Stimulated activated CD4-positive, alpha-beta T cell treated with anti-CD3 and anti-CD28 coated beads, Interleukin-15, amount 100 ng/mL, for 1 hour (primary cell): ENCODE results near the gene SERINC2.
"Not testable (repeated sequence)": the region's sequence is repeated elsewhere in the genome, so short reads cannot be mapped to it uniquely, and the experiment has no call there.

Source experiments
- DNase-seq, 2 donors: peaks; one replicate each; pipeline ENCODE4 v3.0.0-alpha.2; 2020; ENCODE audit warnings: low read depth in 1 of 2, low spot score in 1 of 2

The SERINC2 gene

DNA sequence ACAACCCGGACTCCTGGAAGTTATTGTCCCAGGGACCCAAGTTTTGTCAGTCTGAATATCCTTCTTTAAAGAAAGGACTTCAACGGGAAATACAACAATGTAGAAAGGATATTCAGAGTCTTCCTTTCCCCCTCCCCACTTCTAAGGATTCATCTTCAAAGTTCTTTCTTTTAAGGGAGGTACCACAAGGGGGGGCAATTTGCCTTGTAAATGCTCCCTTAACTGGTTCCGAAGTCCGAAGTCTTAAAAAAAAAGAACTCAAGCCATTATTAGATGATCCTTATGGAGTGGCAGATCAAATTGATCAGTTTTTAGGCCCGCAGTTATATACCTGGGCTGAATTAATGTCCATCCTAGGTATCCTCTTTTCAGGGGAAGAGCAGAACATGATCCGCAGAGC is 47.0 kb downstream of the SERINC2 start:
- DNase-seq, result no peak

GRCh38 chr1:31467005-31467674 is 54.1 kb downstream of the SERINC2 start:
- no peak for DNase-seq

GRCh38 chr1:31470794-31471315 is 57.8 kb downstream of the SERINC2 start:
- no peak for DNase-seq

- not testable (repeated sequence) for DNase-seq
Observed at GRCh38 chr1:31471452-31472313, 58.7 kb downstream of the SERINC2 start.

GRCh38 chr1:31472314-31472651 is 59.3 kb downstream of the SERINC2 start:
- DNase-seq, result not testable (repeated sequence)

- DNase-seq, result not testable (repeated sequence)
Observed at GRCh38 chr1:31472673-31473072, 59.7 kb downstream of the SERINC2 start.

DNA sequence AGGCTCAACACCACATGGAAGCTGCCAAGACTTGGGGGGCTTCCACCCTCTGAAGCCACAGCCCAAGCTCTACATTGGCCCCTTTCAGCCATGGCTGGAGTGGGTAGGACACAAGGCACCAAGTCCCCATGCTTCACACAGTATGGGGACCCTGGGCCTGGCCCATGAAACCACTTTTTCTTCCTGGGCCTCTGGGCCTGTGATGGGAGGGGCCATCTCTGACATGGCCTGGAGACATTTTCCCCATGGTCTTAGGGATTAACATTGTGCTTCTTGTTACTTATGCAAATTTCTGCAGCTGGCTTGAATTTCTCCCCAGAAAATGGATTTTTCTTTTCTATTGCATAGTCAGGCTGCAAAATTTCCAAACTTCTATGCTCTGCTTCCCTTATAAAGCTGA is 60.5 kb downstream of the SERINC2 start:
- not testable (repeated sequence) for DNase-seq

DNA sequence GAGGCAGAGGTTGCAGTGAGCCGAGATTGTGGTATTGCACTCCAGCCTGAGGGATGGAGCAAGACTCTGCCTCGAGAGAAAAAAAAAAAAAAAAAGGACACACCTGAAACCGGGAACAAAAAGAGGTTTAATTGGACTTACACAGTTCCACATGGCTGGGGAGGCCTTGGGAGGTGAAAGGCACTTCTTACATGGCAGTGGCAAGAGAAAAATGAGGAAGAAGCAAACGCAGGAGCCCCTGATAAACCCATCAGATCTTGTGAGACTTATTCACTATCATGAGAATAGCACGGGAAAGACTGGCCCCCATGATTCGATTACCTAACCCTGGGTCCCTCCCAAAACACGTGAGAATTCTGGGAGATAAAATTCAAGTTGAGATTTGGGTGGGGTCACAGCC is 61.6 kb downstream of the SERINC2 start:
- DNase-seq, result not testable (repeated sequence)

DNA sequence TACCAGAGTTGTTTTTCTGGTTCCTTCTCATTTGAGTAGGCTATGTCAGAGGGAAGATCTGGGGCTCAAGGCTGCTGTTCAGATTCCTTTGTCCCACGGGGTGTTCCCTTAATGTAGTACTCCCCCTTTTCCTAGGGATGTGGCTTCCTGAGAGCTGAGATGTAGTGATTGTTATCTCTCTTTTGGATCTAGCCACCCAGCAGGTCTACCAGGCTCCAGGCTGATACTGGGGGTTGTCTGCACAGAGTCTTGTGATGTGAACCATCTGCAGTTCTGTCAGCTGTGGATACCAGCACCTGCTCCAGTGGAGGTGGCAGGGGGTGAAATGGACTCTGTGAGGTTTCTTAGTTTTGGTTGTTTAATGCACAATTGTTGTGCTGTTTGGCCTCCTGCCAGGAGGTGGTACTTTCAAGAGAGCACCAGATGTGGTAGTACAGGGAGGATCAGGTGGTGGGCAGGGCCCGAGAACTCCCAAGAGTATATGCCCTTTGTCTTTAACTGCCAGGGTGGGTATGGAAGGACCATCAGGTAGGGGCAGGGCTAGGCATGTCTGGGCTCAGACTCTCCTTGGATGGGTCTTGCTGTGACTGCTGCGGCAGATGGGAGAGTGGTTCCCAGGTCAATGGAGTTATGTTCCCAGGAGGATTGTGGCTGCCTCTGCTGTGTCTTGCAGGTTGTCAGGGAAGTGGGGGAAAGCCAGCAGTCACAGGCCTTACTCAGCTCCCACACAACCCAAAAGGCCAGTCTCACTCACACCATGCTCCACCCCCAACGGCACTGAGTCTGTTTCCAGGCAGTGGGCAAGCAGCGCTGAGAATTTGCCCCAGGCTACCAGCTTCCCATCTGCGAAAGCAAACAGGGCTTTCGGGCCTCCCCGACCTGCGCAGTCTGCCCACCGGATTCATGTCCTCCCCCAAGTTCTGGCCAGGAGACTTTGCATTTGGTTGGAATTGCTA is 64.2 kb downstream of the SERINC2 start:
- DNase-seq, result no peak

GRCh38 chr1:31478167-31478566 is 65.2 kb downstream of the SERINC2 start:
- DNase-seq, result no peak

DNA sequence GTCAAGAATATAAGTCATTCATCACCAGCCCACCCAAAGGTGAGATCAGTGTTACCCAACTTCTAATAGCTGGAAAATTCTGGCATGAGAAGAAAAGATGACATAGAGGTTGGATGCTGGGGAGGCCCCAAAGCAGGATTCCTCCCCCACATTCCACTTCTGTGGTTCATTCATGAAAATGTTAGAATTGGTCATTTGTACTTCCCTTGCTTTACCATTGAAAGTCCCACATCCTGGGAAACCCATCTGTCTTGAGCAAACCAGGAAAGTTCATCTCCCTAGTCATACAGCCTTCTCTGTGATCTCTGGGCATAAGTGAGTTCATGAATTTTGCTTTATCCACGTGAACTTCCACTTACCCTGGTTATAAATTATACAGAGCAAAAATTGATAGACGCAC is 66.8 kb downstream of the SERINC2 start:
- no peak for DNase-seq

- DNase-seq, result not testable (repeated sequence)
Observed at GRCh38 chr1:31480426-31480825, 67.4 kb downstream of the SERINC2 start.

DNA sequence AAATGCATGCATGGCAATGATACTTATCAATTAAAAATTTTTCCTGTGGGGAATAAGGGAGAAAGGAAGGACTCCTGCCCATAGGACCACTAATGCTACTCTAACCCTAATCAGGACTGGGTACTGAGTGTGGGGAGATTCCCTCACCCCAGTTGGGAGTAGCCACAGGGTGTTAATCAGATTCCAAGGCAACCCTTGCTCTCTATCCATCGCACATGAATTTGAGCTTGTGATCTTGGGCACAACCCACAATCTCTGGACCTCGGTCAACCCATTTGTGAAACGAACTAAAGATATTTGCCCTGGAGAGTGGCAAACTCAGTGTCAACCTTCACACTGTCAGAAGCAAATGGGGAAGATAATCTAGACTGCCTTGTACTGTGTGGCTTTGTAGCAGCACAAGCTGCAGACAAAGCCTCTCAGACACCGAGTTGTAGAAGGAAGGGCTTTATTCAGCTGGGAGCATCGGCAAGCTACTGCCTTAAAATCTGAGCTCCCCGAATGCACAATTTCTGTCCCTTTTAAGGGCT is 69.5 kb downstream of the SERINC2 start:
- DNase-seq, result no peak

- DNase-seq, result no peak
Observed at GRCh38 chr1:31483012-31483946, 70.3 kb downstream of the SERINC2 start.
